ENCODE measurements around the gene UCK2.
A peak's percentile ranks its signal among the peaks of the same experiment; 100 is the strongest.

Gene UCK2

DNA sequence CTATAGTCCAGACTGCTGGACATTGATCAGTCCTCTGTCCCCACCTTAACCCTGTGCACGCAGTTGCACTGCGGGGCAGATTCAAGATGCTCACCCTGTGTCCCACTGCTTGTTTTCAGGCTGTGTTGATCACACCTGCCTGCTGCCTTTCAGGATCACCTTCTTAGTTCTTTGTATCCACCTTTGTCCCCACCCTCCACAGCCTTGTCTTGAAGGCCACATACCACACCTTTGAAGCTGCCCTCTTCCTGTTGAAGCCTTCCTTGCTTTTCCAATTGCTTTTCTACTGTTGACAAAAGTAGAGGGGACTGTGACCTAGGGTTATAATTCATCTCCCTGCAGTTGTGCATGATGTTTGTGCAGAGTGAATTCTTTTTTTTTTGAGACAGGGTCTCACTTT, 32.7 kb downstream of the UCK2 start:
- Histone ChIP-seq H3K4me3 (no peak overlapping the region), H3K9ac (ENCODE audit: insufficient read length) (no peak overlapping the region), H3K27ac (no peak overlapping the region), H3K9me3 (ENCODE audit: low read depth, low read length) (no peaks in the 10 kb centered on the region), H3K36me3 (ENCODE audit: insufficient read depth, low read length) (peaks cover 9% of the 10 kb centered on the region)
- TF ChIP-seq EZH2 (IDR thresholded peaks at IDR 0.05) (no peak), POLR2AphosphoS5 (IDR thresholded peaks at IDR 0.05; ENCODE audit: borderline replicate concordance, low read depth, low read length) (no peak), FOXP2 (optimal IDR thresholded peaks at IDR 0.05; ENCODE audit: control extremely low read depth, extremely low read length, insufficient read depth) (no peak)
- DNase-seq (ENCODE audit: low read depth, low spot score), result no peak

DNA sequence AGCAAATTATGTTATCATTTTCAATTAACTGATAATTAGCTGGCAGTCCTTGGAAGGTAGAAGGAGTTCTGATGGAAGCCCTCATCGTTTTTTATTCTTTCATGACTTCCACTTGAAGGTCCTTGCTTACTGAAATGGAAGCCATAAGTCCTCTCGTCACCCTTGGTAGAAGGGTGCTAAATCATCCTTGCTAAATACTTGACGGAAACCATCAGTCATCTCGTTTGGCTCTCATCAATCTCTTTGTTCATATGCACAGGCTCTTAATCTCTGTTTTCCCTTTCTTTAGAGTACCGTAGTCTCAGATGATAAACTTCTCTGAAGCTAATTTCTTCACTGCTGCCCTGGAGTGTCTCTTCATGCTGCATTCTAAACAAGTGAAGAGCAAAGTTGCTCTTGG, 34.5 kb downstream of the UCK2 start:
- peak overlapping the region; percentile 87; the same call in 1 of the 2 replicates for H3K27ac ChIP-seq
- no peak overlapping the region for H3K9ac ChIP-seq (ENCODE audit: insufficient read length)
- H3K9me3 ChIP-seq (ENCODE audit: low read depth, low read length), result no peaks in the 10 kb centered on the region
- no peak for TF ChIP-seq POLR2AphosphoS5 (IDR thresholded peaks at IDR 0.05; ENCODE audit: borderline replicate concordance, low read depth, low read length)
- no peak for TF ChIP-seq FOXP2 (optimal IDR thresholded peaks at IDR 0.05; ENCODE audit: control extremely low read depth, extremely low read length, insufficient read depth)
- TF ChIP-seq EZH2 (IDR thresholded peaks at IDR 0.05), result no peak
- no peak overlapping the region for H3K4me3 ChIP-seq
- no peak for DNase-seq (ENCODE audit: low read depth, low spot score)
- H3K36me3 ChIP-seq (ENCODE audit: insufficient read depth, low read length), result peaks cover 18% of the 10 kb centered on the region

DNA sequence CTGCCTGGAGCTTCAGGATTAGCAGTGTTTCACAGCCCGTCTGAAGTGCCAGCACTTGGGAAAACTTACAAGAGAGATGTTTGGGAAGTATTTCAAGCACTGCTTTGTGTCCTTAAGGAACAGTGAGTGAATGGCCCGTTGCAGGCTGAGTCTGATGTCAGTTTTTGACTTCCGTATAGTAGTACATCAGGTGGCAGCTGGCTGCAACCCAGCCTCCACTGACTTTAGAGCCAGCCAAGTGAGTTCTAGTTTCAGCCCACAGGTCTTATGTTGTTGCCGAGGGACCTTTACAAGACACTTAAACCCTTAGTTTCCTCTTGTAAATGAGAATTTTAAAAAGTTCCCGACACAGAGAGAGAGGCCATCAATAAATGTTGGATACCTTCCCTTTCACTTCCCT, 35.0 kb downstream of the UCK2 start:
- H3K9me3 ChIP-seq (ENCODE audit: low read depth, low read length), result no peaks in the 10 kb centered on the region
- peak overlapping the region; percentile 87 for H3K27ac ChIP-seq
- TF ChIP-seq EZH2 (IDR thresholded peaks at IDR 0.05) (no peak), POLR2AphosphoS5 (IDR thresholded peaks at IDR 0.05; ENCODE audit: borderline replicate concordance, low read depth, low read length) (no peak)
- no peak overlapping the region for H3K9ac ChIP-seq (ENCODE audit: insufficient read length)
- DNase-seq (ENCODE audit: low read depth, low spot score), result no peak
- H3K4me3 ChIP-seq, result peak overlapping the region; percentile 40; the same call in 1 of the 2 replicates
- peaks cover 18% of the 10 kb centered on the region for H3K36me3 ChIP-seq (ENCODE audit: insufficient read depth, low read length)

DNA sequence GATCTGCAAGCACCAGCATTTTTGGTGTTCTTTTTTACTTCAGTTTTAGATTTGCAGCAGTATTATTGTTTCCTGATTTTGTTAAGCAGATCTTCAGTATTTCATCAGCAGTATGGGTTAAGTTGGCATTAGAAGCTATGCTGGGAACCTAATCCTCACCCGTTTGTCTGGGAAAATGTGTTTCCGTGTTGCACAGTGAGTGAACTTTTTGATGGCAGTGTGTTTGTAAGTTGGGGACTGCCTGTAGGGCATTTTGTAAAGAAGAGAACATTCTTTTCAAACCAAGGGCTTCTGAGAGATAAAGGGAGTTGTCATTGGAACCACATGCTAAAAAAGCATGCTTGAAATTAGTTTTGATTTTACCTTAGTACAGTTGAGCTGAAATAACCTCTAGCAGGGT, 35.9 kb downstream of the UCK2 start:
- DNase-seq (ENCODE audit: low read depth, low spot score), result peak; percentile 30
- Histone ChIP-seq H3K4me3 (peak overlapping the region; percentile 40), H3K9ac (ENCODE audit: insufficient read length) (no peak overlapping the region), H3K36me3 (ENCODE audit: insufficient read depth, low read length) (peaks cover 22% of the 10 kb centered on the region), H3K9me3 (ENCODE audit: low read depth, low read length) (peaks cover 2% of the 10 kb centered on the region; the same call in 1 of the 2 replicates), H3K27ac (peak overlapping the region; percentile 87)
- TF ChIP-seq POLR2AphosphoS5 (IDR thresholded peaks at IDR 0.05; ENCODE audit: borderline replicate concordance, low read depth, low read length) (no peak), EZH2 (IDR thresholded peaks at IDR 0.05) (no peak), FOXP2 (optimal IDR thresholded peaks at IDR 0.05; ENCODE audit: control extremely low read depth, extremely low read length, insufficient read depth) (no peak)

DNA sequence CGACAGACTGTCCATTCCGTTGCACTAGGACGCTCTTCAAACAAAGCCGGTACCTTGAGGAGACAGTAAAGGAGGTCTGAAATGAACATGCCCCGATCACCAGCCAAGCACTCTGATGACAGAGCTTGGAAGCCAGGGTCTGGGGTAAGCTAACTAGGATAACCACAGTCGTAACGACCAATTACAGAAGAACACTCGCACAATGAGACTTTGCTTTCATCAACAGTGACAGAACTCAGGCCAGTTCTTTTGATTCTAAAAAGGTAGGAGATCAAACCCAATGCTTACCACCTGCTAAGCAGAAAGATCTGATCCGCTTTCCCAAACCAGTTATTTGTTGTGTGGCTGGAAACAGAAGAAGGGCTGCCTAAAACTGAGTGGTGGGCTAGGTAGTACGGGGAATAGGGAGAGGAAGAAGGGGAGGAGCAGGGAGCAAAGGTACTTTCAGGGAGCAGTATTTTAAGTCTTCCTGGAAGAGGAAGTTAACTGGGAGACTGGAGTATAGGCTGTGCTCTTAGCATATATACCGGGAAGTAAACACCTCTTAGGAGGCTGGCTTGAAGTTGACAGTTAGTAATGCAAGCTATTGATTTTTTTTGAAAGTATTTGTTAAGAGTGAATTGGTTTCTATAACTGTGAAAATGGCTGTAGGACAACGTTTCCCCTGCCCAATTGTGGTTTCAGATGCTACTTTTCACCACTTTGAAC, 38.4 kb downstream of the UCK2 start:
- Histone ChIP-seq H3K36me3 (ENCODE audit: insufficient read depth, low read length) (peaks cover 25% of the 10 kb centered on the region), H3K27ac (no peak overlapping the region), H3K9me3 (ENCODE audit: low read depth, low read length) (peaks cover 3% of the 10 kb centered on the region; the same call in 1 of the 2 replicates), H3K9ac (ENCODE audit: insufficient read length) (no peak overlapping the region), H3K4me3 (no peak overlapping the region)
- TF ChIP-seq POLR2AphosphoS5 (IDR thresholded peaks at IDR 0.05; ENCODE audit: borderline replicate concordance, low read depth, low read length) (no peak), EZH2 (IDR thresholded peaks at IDR 0.05) (no peak), FOXP2 (optimal IDR thresholded peaks at IDR 0.05; ENCODE audit: control extremely low read depth, extremely low read length, insufficient read depth) (no peak)
- no peak for DNase-seq (ENCODE audit: low read depth, low spot score)

DNA sequence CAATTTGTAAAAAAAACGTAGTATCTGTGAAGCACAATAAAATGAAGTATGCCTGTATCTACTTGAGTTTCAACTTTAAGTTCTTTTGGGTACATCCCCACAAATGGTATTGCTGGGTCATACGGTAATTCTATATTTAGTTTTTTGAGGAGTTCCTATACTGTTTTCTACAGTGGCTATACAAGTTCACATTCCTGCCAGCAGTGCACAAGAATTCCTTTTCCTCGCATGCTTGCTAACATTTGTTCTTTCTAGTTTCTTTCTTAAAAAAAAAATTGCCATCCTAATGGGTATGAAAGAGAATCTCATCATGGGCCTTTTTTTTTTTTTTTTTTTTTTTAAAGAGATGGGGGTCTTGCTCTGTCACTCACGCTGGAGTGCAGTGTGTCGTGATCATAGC, 41.9 kb downstream of the UCK2 start:
- Histone ChIP-seq H3K4me3 (no peak overlapping the region), H3K9ac (ENCODE audit: insufficient read length) (no peak overlapping the region)

DNA sequence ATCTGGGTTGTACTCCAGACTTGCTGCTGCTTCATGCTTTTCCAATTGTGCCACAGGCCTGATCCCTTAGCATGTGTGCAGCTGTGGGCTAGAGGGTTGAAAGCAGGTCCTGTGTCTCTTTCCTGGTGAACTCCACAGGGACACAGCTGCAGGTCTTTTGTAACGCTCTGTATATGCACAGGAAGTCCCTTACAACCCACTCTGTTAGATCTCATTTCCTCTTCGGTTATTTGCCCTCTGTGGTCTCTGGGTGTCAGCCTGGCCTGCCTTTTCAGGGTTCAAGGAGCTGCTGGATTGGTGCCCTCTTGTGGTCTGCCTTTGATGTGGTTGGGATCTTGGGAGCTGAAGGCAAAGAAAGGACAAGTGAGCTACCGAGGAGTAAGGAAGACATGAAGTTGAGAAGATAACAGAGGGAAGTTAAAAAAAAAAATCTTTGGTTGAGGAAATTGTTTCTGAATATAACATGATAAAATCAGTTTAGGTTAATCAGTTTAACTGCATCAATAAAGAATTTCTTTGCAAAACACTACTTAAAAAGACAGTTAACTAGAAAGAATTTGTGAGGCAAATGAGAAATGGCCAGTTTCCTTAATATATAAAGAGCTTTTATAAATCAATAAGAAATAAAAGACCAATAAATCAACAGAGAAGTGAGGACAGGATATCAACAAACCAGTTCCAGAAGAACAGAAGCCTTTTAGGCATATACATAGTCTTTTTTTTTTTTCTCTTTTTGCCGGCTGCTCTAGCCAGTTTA, 44.1 kb downstream of the UCK2 start:
- H3K9me3 ChIP-seq (ENCODE audit: low read depth, low read length), result peaks cover 10% of the 10 kb centered on the region; the same call in 1 of the 2 replicates
- H3K9ac ChIP-seq (ENCODE audit: insufficient read length), result no peak overlapping the region
- no peak for DNase-seq (ENCODE audit: low read depth, low spot score)
- TF ChIP-seq POLR2AphosphoS5 (IDR thresholded peaks at IDR 0.05; ENCODE audit: borderline replicate concordance, low read depth, low read length) (no peak), EZH2 (IDR thresholded peaks at IDR 0.05) (no peak), FOXP2 (optimal IDR thresholded peaks at IDR 0.05; ENCODE audit: control extremely low read depth, extremely low read length, insufficient read depth) (no peak)
- H3K36me3 ChIP-seq (ENCODE audit: insufficient read depth, low read length), result peaks cover 45% of the 10 kb centered on the region
- no peak overlapping the region for H3K4me3 ChIP-seq
- no peak overlapping the region for H3K27ac ChIP-seq

More for the DNA sequence above, 41.9 kb downstream of the UCK2 start:
- TF ChIP-seq POLR2AphosphoS5 (IDR thresholded peaks at IDR 0.05; ENCODE audit: borderline replicate concordance, low read depth, low read length), result no peak
- no peak for TF ChIP-seq EZH2 (IDR thresholded peaks at IDR 0.05)
- no peak for TF ChIP-seq FOXP2 (optimal IDR thresholded peaks at IDR 0.05; ENCODE audit: control extremely low read depth, extremely low read length, insufficient read depth)
- no peak for DNase-seq (ENCODE audit: low read depth, low spot score)
- peaks cover 10% of the 10 kb centered on the region; the same call in 1 of the 2 replicates for H3K9me3 ChIP-seq (ENCODE audit: low read depth, low read length)
- H3K36me3 ChIP-seq (ENCODE audit: insufficient read depth, low read length), result peaks cover 42% of the 10 kb centered on the region
- no peak overlapping the region for H3K27ac ChIP-seq

DNA sequence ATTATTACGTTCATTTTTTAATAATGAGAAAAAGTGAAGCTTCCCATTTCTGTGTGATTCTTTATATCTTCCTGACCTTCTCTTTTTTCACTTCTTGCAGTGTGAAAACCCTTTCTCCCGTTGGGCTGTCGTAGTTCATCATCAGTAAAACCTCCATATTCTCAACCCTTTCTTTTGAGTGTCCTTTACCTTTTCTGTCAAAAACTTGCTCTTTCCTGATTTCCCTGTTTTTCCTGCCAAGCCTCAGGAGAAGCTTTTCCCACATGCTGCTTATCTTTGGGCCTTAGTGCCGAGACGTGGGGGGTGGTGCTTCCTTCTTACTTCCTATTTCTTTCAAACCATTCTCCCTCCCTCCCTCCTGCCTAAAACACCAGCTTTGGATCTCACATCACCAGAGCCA, 46.1 kb downstream of the UCK2 start:
- Histone ChIP-seq H3K27ac (no peak overlapping the region), H3K4me3 (no peak overlapping the region), H3K36me3 (ENCODE audit: insufficient read depth, low read length) (peaks cover 58% of the 10 kb centered on the region), H3K9ac (ENCODE audit: insufficient read length) (no peak overlapping the region), H3K9me3 (ENCODE audit: low read depth, low read length) (peaks cover 7% of the 10 kb centered on the region; the same call in 1 of the 2 replicates)
- no peak for DNase-seq (ENCODE audit: low read depth, low spot score)
- TF ChIP-seq POLR2AphosphoS5 (IDR thresholded peaks at IDR 0.05; ENCODE audit: borderline replicate concordance, low read depth, low read length) (no peak), EZH2 (IDR thresholded peaks at IDR 0.05) (no peak), FOXP2 (optimal IDR thresholded peaks at IDR 0.05; ENCODE audit: control extremely low read depth, extremely low read length, insufficient read depth) (no peak)
